Measurements from ENCODE around the gene BCL7B. TPM values are rescaled to one million over a fixed set of nuclear protein-coding genes. Genes with fewer than 3 reads are reported as not detected.
"Not testable (repeated sequence)": the region's sequence is repeated elsewhere in the genome, so short reads cannot be mapped to it uniquely, and the experiment has no call there.

BCL7B gene
- polyA plus RNA-seq, 1 donor, result 40.5 TPM

- no peak for DNase-seq
Measured at GRCh38 chr7:73573791-73574190, 16.3 kb upstream of the BCL7B start.

GRCh38 chr7:73573276-73573675, 15.8 kb upstream of the BCL7B start:
- no peak for DNase-seq

- DNase-seq, result no peak
Measured at GRCh38 chr7:73572767-73573186, 15.3 kb upstream of the BCL7B start.

- DNase-seq, result no peak
Measured at GRCh38 chr7:73570977-73571376, 13.5 kb upstream of the BCL7B start.

GRCh38 chr7:73570521-73570920, 13.0 kb upstream of the BCL7B start:
- DNase-seq, result no peak

- DNase-seq, result no peak
Measured at GRCh38 chr7:73569042-73569608, 11.6 kb upstream of the BCL7B start.

- DNase-seq, result no peak
Measured at GRCh38 chr7:73567846-73568685, 10.6 kb upstream of the BCL7B start.

- DNase-seq, result no peak
Measured at GRCh38 chr7:73567140-73567539, 9.7 kb upstream of the BCL7B start.

GRCh38 chr7:73566431-73566830, 8.9 kb upstream of the BCL7B start:
- DNase-seq, result not testable (repeated sequence)

GRCh38 chr7:73565675-73566340, 8.3 kb upstream of the BCL7B start:
- DNase-seq, result no peak

- no peak for DNase-seq
Measured at GRCh38 chr7:73560109-73560835, 2.8 kb upstream of the BCL7B start.

GRCh38 chr7:73557108-73557396, 438 bp downstream of the BCL7B start:
- DNase-seq, result peak; percentile 86

GRCh38 chr7:73556208-73557107, 1.0 kb downstream of the BCL7B start:
- DNase-seq, result no peak

GRCh38 chr7:73555411-73555982, 2.0 kb downstream of the BCL7B start:
- no peak for DNase-seq

GRCh38 chr7:73550093-73550492, 7.4 kb downstream of the BCL7B start:
- DNase-seq, result not testable (repeated sequence)

- DNase-seq, result no peak
Measured at GRCh38 chr7:73549176-73549575, 8.3 kb downstream of the BCL7B start.

GRCh38 chr7:73547841-73548240, 9.6 kb downstream of the BCL7B start:
- no peak for DNase-seq

GRCh38 chr7:73544678-73545077, 12.8 kb downstream of the BCL7B start:
- DNase-seq, result no peak

GRCh38 chr7:73541722-73542121, 15.8 kb downstream of the BCL7B start:
- DNase-seq, result no peak

- no peak for DNase-seq
Measured at GRCh38 chr7:73539709-73540108, 17.8 kb downstream of the BCL7B start.

- not testable (repeated sequence) for DNase-seq
Measured at GRCh38 chr7:73538510-73538909, 19.0 kb downstream of the BCL7B start.
